ENCODE data around the gene NRM.
"Not testable (repeated sequence)": the region's sequence is repeated elsewhere in the genome, so short reads cannot be mapped to it uniquely, and the experiment has no call there.

The NRM gene

DNA sequence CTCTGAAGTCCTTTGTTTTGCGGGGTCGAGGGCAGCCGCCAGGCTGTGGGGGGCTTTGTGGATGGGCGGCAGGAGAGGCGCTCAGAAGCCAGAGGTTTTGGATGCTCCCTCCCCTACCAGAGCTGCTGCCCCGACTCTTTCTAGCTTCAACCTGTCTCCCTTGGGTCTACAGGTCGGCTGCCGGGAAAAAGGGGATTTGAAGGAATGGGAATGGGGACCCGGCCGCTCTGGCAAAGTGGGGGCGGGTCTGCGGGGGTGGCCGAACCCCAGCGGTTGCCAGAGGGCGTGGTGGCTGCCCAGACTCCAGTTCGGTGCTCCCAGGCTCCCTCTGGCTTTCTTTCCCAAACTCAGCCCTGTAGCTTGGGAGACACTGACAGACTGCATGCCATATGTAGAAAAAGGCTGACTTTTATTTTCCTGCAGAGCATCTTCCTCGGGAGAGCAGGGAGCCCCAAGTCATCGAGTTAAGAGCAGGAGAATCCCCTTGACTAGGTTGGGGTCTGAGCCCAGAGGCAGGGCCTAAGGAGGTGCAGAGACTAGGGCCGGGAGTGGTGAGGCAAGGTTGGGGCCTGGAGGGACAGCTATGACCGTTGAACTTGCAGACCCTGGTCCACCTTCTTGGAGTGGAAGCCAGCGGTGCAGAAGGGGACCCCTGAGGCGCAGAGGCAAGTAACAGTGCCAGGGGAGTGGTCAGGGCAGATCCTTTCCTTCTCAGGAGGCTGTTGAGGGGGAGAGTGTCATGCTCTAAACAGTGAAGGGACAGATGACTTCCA is 2.9 kb downstream of the NRM start:
- DNase-seq, result no peak

- peak; percentile 56 for DNase-seq
Measured at GRCh38 chr6:30686908-30687658, 3.7 kb downstream of the NRM start.

DNA sequence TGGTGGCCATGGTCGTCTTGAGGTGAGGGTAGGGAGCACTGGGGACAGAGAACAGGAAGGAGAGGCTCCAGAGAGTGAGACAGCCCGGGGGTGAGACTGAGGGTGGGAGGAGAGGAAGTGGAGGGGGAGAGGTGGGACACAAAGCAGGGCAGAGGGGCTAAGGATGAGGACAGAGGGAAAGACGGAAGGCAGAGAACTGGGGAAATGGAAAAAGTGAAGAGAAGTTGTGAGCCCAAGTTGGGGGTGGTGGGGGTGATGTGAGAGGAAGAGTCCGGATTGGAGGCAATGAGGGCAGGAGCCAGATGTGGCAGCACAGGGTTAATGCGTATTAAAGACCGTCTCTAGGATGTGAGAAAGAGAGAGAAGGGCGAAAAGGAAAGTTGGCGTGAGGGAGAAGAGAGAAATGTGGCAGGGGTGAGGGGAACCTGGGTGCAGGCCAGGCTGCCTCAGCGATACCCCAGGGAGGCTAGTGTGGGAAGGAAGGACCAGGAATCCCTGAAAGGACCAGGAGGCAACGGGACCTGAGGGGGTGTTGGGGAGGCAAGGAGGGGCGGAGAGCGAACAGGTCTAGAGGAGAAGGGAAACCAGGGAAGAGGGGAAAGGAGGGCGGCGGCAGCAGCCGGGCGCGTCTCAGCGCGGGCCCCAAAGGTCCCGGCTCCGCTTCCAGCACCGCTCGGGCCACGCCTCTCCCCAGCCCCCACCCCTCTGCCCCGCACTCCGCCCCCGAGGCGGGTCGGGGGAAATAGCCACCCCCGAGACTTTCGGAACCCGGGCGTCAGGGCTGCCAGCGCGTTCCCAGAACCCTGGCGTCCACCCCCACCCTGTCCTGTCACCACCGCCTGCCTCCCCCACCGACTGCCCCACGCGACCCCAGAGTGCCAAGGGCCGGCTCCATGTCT is 4.5 kb downstream of the NRM start, which contains the start of gene PPP1R18:
Gene PPP1R18, minus strand, starts transcription at position 637 of the 899 bp plus-strand sequence. Its CDS starts 627 bp downstream, at position 10.
- no peak for DNase-seq

DNA sequence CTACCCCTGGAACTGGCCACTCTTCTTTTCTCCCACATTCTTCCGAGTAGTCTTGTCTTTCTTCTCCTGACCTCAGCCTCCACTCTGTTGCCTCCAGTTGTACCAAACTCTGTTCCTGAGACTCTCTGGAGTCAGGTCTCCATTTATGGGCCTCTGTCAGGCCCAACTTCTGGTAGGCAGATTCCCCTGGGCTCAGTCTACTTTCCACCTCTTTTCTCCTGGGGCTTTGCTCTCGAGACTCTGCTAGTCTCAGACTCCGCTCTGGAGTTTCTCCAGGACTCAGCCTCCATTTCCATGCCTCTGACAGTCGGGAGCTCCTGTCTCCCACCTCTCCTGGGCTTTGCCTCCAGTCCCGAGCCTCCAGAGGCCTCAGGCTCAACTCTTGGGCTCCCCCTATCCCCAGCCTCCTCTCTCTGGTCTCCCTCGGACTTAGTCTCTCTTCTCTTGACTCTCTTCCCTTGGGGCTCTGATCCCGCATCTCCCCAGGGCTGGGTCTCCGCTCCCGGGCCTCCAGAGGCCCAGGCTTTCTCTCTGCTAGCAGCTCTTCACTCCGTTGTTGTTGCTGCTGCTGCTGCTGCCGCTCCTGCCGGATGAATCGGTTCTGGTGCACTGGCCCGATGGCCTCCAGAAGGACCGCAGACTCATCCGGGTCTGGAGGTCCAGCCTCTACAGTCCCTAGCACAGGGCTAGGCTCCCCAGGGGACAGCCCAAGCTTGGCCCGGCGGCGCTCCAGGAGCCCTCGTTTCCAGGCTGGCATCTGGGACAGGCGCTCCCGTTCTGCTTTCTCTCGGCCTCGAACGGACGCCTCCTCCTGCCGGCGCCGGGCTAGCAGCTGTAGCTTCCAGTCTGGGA is 5.4 kb downstream of the NRM start:
- no peak for DNase-seq

GRCh38 chr6:30684386-30685156 is 6.2 kb downstream of the NRM start:
- DNase-seq, result no peak

GRCh38 chr6:30683980-30684338 is 6.8 kb downstream of the NRM start:
- no peak for DNase-seq

- no peak for DNase-seq
Measured at GRCh38 chr6:30683183-30683979, 7.4 kb downstream of the NRM start.

DNA sequence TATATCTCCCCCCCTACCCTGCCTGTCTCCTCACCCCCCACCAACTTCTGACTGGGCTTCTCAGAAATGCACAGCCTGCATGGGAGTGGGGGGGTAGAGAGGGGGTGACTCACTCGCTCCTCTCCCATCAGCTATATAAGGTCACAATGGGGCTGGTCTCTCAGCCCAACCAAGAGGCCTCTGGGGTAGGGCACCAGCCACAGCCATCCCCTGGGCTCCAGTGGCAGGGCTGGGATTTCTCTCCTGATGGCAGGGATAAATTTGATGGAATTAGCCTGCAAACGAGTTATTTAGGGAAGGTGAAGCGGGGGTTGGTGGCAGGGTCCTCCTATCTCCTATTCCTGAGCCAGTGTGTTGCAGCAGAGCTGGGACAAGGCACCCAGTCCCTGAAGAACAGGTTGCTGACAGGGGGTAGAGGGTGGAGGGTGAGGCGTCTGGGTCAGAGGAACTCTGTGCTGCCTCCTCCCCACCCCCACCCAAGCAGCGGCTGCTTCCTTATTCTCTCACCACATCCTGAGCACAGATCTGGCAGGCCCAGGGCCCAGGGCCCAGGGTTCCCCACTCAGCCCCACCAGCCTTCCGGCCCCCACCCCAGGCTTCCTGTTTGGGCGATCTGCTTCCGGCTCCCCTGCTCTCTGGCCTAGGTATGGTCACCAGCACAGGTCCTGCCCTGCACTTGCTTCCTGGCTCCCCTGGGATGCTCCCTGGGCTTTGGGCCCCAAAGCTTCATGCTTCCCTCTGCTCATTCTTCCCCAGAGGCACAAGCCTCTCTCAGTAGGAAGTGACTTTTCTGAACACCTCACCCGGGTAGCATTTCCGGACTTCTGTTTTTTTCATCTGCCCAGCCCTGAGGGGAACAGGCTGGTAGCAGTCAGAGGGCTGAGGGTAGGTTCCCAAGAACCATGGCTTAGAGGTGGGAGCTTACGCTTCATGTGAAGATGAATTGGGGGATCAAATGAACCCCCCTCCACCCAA is 8.4 kb downstream of the NRM start:
- DNase-seq, result no peak

DNA sequence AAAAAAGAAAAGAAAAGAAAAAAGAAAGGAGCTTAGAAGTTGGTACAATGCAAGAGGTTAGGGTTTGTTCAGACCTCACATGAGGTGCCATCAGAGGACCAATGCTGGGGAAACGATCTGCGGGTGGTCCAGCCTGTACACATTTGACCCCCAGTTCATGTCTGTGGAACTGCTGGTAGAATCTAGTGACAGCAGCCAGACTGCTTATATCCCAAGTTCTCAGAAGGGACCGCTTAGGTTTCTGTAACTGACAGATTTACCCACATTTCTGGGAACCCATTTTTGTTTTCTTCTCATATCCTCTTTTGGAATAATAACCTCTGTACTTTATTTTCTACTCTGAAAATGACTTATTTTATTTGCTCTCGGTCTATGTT is 9.0 kb downstream of the NRM start:
- no peak for DNase-seq

GRCh38 chr6:30679765-30680535 is 10.8 kb downstream of the NRM start:
- no peak for DNase-seq

DNA sequence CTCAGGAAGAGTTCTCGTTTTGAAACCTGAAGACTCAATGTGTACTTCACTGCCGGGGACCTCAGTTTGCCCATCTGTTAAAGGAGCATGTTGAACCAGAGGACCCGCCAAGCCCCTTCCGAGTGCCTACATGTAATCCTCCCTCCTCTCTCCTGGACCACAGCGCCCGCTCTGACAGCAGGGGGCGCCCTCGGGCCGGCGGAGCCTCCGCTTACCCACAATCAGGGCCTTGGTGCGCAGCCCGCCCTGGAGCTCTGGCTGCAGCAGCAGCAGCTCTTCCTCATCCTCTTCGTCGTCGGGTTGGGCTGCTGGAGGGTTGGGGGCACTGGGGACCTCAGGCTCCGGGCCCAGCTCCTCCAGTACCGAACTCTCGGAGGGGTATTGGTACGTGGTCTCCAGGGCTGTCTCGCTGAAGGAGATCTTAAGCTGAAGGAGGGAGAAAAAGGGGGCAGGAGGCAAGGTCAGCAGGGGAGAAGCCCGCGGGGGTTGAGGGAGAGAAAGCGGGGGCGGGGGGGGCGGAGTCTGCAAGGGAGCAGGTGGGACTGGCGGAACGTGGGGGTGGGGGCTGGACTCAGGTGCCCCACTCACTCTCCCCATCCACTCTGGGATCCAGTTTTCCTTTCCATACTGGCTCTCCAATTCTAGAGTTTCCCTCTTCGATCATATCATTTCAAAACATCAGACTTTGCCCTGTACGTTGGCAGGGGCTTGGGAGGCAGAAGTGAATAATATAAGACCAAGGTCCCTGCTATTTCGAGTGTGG is 11.6 kb downstream of the NRM start:
- no peak for DNase-seq

GRCh38 chr6:30676660-30677285 is 14.0 kb downstream of the NRM start:
- DNase-seq, result no peak

DNA sequence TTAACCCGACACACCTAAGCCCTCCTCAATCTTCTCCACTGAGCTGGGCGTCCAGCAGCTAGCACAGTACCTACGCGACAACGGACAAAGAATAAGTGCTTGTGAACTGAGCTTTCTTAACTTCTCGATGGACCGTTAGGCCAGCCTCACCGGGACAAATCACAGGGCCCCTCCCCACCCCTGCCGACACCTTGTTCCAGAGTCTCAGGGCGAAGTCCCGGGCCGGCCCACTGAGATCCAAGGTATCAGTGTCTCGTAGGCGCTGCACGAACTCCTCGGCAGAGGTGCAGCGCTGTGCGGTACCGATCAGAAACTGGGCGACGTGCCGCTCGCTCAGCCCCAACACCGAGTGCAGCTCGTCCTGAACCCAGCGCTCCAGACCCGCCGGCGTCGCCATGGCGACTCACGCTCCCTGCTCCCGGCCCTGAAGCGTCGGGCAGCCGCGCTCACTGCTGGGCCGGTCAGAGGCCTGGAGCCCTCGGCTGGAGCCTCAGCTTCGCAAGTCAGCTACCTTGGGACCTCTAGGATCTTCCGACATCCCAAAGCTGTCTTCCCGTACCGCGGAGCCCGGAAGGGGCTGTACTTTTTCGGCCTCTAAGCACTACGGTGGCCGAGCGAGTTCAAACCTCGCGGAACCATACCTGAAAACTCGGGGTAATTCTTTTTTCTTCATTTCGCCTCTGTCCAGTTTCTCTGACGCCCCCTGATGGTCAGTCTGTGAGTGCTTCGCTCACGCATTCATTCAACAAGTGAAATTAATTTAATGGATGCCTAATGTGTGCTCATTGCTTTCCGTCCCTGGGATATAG is 18.1 kb downstream of the NRM start, which contains the start of gene DHX16:
Gene DHX16, minus strand, starts transcription at position 562 of the 809 bp plus-strand sequence. Its CDS starts 165 bp downstream, at position 397.
- DNase-seq, result peak; percentile 91

GRCh38 chr6:30670760-30671527 is 19.8 kb downstream of the NRM start:
- no peak for DNase-seq

- not testable (repeated sequence) for DNase-seq
Measured at GRCh38 chr6:30666300-30666699, 24.5 kb downstream of the NRM start.
